GM18498 (cell line): ENCODE data around the gene DNALI1.
A peak's percentile ranks its signal among the peaks of the same experiment; 100 is the strongest.
"Not testable (repeated sequence)": the region's sequence is repeated elsewhere in the genome, so short reads cannot be mapped to it uniquely, and the experiment has no call there.

Experiments used
- ATAC-seq: cut with Tn5 transposase; IDR thresholded peaks from one replicate; pipeline ENCODE4 v1.9.1; 2021; ENCODE audit warnings: mild to moderate bottlenecking, moderate library complexity; ENCODE audit not compliant: unreplicated experiment

The DNALI1 gene

GRCh38 chr1:37553927-37554808 lies 2.6 kb upstream of the DNALI1 start, which contains the start of gene SNIP1:
Gene SNIP1, minus strand, starts transcription at chr1:37554293. Its CDS starts 64 bp downstream, at chr1:37554229.
- peak; percentile 88 for ATAC-seq

- ATAC-seq = no peak
These were observed 662 bp downstream of the DNALI1 start for GRCh38 chr1:37557402-37557801.

- no peak for ATAC-seq
These were observed 1.7 kb downstream of the DNALI1 start for GRCh38 chr1:37558411-37558810.

GRCh38 chr1:37559080-37559479 lies 2.3 kb downstream of the DNALI1 start:
- ATAC-seq = no peak

GRCh38 chr1:37559957-37560379 lies 3.2 kb downstream of the DNALI1 start:
- not testable (repeated sequence) for ATAC-seq

GRCh38 chr1:37560401-37561132 lies 3.8 kb downstream of the DNALI1 start:
- no peak for ATAC-seq

- ATAC-seq = no peak
These were observed 4.7 kb downstream of the DNALI1 start for GRCh38 chr1:37561133-37562132.

- ATAC-seq = no peak
These were observed 6.2 kb downstream of the DNALI1 start for GRCh38 chr1:37562984-37563383.

GRCh38 chr1:37564892-37565291 lies 8.2 kb downstream of the DNALI1 start:
- no peak for ATAC-seq

- no peak for ATAC-seq
These were observed 10.3 kb downstream of the DNALI1 start for GRCh38 chr1:37567023-37567422.

- ATAC-seq = no peak
These were observed 14.0 kb downstream of the DNALI1 start for GRCh38 chr1:37570528-37571334.

- ATAC-seq = no peak
These were observed 18.2 kb downstream of the DNALI1 start for GRCh38 chr1:37574834-37575480.

GRCh38 chr1:37575692-37576091 lies 19.0 kb downstream of the DNALI1 start:
- no peak for ATAC-seq

- ATAC-seq = not testable (repeated sequence)
These were observed 27.8 kb downstream of the DNALI1 start for GRCh38 chr1:37584544-37584943.

GRCh38 chr1:37588939-37589338 lies 32.2 kb downstream of the DNALI1 start:
- no peak for ATAC-seq

GRCh38 chr1:37593726-37594125 lies 37.0 kb downstream of the DNALI1 start:
- ATAC-seq = no peak

GRCh38 chr1:37595440-37596181 lies 38.9 kb downstream of the DNALI1 start, which contains the start of gene GNL2:
Gene GNL2, minus strand, starts transcription at chr1:37595937. Its CDS starts 115 bp downstream, at chr1:37595822.
- peak; percentile 98 for ATAC-seq

GRCh38 chr1:37596182-37596667 lies 39.5 kb downstream of the DNALI1 start:
- no peak for ATAC-seq
